Nephron progenitor cell (in vitro differentiated cells): Measurements from ENCODE around the gene LRRC63.

Experiments used
- DNase-seq: peaks from one replicate; pipeline ENCODE4 v3.0.0; 2021
- H3K27ac Mint-ChIP-seq: 2 replicates; pipeline ENCODE4 v1.8.0; 2021; ENCODE audit warnings: mild to moderate bottlenecking, moderate library complexity, mixed read lengths
- H3K27me3 Mint-ChIP-seq: 2 replicates; pipeline ENCODE4 v1.8.0; 2021; ENCODE audit warnings: mild to moderate bottlenecking, low read depth, mixed read lengths; ENCODE audit not compliant: poor library complexity
- H3K36me3 Mint-ChIP-seq: 2 replicates; pipeline ENCODE4 v1.8.0; 2021; ENCODE audit warnings: low read depth, mixed read lengths
- H3K4me1 Mint-ChIP-seq: 2 replicates; pipeline ENCODE4 v1.8.0; 2021; ENCODE audit warnings: mixed read lengths
- H3K4me3 Mint-ChIP-seq: 2 replicates; pipeline ENCODE4 v1.8.0; 2021; ENCODE audit warnings: mild to moderate bottlenecking, moderate library complexity, mixed read lengths
- H3K9me3 Mint-ChIP-seq: 2 replicates; pipeline ENCODE4 v1.8.0; 2021; ENCODE audit warnings: mild to moderate bottlenecking, moderate library complexity, mixed read lengths
- TF ChIP-seq, protein P1 (sequence below): fragments of 200-600 bp; sonication (generic); IDR thresholded peaks from 2 replicates; pipeline ENCODE4 v1.5.0; 2021; ENCODE audit warnings: antibody characterized with exemption

Gene LRRC63

DNA sequence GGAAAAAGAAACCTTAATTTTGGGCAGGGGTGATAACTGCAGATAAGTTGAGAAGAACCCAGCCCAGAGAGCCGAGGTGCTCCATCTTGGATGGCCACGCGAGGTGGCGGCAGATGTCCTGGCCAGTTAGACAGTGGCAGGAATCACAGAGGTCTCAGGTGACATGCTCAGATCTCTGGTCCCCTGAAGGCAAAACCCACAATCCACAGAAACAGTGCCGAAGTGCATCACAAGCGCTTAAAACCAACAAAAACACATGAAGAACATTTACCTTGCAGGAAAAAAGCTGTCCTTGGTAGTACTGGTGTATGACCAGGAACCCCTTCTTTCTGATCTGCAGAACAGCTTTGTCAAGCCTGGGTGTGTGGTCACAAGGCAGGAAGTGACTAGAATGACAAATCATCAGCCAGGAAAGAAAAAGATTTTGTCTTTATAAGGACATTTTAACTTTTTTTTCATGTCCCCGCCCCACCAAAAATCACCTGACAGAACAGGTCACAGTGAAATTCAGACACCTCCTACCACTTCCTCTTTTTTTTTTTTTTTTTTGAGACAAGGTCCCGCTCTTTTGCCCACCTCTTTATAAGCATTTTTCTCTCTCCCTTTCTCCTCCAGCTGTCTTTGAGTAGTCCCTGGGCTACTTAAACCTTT is 29.8 kb upstream of the LRRC63 start, which contains the start of gene LCP1:
LCP1 (minus strand) TSS at position 338 of the 651 bp plus-strand sequence. CDS start 22,515 bp downstream, outside the sequence.
- Mint-ChIP-seq H3K9me3 (no peaks in the 10 kb centered on the region), H3K4me3 (no peak within 1 kb of the TSS), H3K27me3 (peaks cover 2% of the 10 kb centered on the region), H3K27ac (peak within 1 kb of the TSS; percentile 50), H3K36me3 (no peaks in the 10 kb centered on the region), H3K4me1 (peaks cover 13% of the 10 kb centered on the region)
- TF ChIP-seq, protein P1, sequence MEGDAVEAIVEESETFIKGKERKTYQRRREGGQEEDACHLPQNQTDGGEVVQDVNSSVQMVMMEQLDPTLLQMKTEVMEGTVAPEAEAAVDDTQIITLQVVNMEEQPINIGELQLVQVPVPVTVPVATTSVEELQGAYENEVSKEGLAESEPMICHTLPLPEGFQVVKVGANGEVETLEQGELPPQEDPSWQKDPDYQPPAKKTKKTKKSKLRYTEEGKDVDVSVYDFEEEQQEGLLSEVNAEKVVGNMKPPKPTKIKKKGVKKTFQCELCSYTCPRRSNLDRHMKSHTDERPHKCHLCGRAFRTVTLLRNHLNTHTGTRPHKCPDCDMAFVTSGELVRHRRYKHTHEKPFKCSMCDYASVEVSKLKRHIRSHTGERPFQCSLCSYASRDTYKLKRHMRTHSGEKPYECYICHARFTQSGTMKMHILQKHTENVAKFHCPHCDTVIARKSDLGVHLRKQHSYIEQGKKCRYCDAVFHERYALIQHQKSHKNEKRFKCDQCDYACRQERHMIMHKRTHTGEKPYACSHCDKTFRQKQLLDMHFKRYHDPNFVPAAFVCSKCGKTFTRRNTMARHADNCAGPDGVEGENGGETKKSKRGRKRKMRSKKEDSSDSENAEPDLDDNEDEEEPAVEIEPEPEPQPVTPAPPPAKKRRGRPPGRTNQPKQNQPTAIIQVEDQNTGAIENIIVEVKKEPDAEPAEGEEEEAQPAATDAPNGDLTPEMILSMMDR = no peak
- DNase-seq = no peak

DNA sequence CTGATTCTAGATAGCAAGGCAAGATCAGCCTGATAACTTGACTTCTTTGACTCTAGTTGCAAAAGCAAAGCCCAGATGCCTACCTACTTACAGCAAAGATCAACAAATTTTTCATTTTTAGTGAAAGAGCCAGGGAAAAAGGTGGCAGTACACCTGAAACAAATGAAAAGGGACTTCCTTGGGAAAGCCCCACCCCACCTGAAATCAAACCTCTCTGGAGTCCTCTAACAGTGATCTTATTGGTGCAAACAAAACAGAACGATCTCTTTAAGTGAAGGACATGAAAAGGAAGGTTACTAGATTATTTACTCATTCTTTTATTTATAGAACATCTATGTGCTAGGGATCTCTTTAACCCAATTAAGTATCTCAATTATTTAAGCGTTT is 29.2 kb upstream of the LRRC63 start:
- TF ChIP-seq, protein P1 = no peak
- no peak for DNase-seq
- peaks cover 13% of the 10 kb centered on the region for H3K4me1 Mint-ChIP-seq
- H3K36me3 Mint-ChIP-seq = no peaks in the 10 kb centered on the region
- H3K4me3 Mint-ChIP-seq = no peak overlapping the region
- H3K27me3 Mint-ChIP-seq = peaks cover 2% of the 10 kb centered on the region
- peak overlapping the region; percentile 50 for H3K27ac Mint-ChIP-seq
- H3K9me3 Mint-ChIP-seq = no peaks in the 10 kb centered on the region

DNA sequence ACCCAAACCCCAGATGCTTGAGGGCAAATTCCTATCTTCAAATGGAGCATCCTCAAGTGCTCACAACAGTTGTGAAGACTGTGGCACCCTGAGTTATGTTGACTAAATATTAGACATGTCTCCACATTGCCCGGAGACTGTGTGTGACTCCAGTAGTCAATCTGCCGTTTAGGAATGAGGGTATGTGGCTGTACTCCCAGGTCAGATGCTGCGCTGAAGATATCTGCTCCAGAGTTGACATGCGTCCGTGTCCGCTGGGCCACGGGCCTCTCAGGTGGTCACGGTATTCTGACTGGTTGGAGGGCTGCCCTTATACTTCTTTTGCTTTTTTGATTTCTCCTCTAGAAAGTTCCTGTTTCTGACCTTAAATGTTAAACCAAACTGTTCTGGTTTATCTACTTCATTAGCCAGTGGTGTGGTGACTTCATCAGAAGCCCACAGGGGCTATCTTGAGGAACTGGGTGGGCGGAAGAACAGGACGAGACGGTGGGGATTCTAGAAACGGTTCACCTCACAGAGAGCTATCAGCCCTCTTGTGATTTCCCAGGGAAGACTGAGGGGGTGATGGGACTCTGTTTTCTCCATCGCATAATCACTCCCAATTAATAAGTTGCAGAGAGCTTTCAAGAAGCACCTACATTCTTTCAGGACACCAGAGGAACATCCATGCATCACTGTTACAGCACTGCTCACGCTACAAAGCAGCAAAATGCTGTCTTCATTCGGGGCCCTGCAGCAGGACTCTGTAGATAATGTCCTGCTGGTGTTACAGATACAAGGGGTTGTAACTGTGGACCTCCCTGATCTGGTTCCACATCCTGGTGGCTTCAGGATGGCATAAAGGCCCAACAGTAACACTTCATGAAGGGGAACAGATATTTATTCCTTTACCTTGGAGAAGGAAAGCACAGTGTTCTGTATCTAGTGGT is 28.4 kb upstream of the LRRC63 start:
- H3K4me1 Mint-ChIP-seq = peaks cover 13% of the 10 kb centered on the region
- H3K36me3 Mint-ChIP-seq = no peaks in the 10 kb centered on the region
- TF ChIP-seq, protein P1 = no peak
- H3K4me3 Mint-ChIP-seq = no peak overlapping the region
- no peak for DNase-seq
- peaks cover 2% of the 10 kb centered on the region for H3K27me3 Mint-ChIP-seq
- no peak overlapping the region for H3K27ac Mint-ChIP-seq
- H3K9me3 Mint-ChIP-seq = no peaks in the 10 kb centered on the region

DNA sequence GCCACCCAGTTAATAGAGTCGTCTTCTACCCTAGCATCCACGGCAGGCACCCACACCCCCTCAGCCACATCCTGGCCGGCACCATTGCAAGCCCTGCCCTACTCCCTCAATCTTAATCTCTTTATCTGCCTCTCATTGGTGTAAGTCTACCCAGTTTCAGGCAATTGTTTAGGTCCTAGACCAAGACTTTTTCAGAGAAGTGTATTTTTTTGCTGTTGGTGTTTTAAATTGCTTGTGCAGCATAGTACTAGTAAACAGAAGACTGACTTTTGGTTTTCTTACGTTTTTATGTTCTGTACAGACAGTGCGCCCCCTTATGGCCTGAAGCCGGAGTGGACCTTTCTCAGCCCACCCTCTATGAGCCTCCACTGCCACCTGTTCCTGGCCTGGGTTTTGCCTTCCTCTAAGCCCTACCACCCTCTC is 27.4 kb upstream of the LRRC63 start:
- H3K4me1 Mint-ChIP-seq = peaks cover 10% of the 10 kb centered on the region
- H3K9me3 Mint-ChIP-seq = no peaks in the 10 kb centered on the region
- H3K4me3 Mint-ChIP-seq = no peak overlapping the region
- peak; percentile 45 for DNase-seq
- H3K27ac Mint-ChIP-seq = no peak overlapping the region
- H3K36me3 Mint-ChIP-seq = no peaks in the 10 kb centered on the region
- H3K27me3 Mint-ChIP-seq = peaks cover 2% of the 10 kb centered on the region
- TF ChIP-seq, protein P1 = peak; percentile 44

DNA sequence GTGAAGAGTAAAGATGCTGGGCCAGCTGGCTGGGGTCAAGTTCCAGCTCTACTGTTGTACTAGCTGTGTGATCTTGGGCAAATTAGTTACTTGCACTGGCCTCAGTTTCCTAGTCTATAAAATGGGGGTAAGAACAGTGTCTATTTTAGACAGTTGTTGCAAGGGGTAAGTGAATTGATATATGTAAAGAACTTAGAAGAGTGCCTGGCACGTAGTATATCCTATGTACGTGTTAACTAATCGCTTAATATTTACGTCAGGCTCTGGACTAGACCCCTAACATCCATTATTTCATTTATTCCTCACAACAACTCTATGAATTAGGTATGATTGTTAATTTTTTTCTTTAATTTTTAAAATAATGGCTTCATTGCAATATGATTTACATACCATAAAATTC is 26.1 kb upstream of the LRRC63 start:
- Mint-ChIP-seq H3K9me3 (no peaks in the 10 kb centered on the region), H3K36me3 (no peaks in the 10 kb centered on the region)
- TF ChIP-seq, protein P1 = no peak

More for the DNA sequence above, 26.1 kb upstream of the LRRC63 start:
- Mint-ChIP-seq H3K27ac (no peak overlapping the region), H3K27me3 (no peaks in the 10 kb centered on the region), H3K4me3 (no peak overlapping the region), H3K4me1 (no peaks in the 10 kb centered on the region)
- no peak for DNase-seq
